HG03442 (cell line): ENCODE results near the gene RAB6B.

Experiments used
- ATAC-seq: cut with Tn5 transposase; IDR thresholded peaks from one replicate; pipeline ENCODE4 v1.9.1; 2021; ENCODE audit warnings: mild to moderate bottlenecking, moderate library complexity; ENCODE audit not compliant: unreplicated experiment

The RAB6B gene

DNA sequence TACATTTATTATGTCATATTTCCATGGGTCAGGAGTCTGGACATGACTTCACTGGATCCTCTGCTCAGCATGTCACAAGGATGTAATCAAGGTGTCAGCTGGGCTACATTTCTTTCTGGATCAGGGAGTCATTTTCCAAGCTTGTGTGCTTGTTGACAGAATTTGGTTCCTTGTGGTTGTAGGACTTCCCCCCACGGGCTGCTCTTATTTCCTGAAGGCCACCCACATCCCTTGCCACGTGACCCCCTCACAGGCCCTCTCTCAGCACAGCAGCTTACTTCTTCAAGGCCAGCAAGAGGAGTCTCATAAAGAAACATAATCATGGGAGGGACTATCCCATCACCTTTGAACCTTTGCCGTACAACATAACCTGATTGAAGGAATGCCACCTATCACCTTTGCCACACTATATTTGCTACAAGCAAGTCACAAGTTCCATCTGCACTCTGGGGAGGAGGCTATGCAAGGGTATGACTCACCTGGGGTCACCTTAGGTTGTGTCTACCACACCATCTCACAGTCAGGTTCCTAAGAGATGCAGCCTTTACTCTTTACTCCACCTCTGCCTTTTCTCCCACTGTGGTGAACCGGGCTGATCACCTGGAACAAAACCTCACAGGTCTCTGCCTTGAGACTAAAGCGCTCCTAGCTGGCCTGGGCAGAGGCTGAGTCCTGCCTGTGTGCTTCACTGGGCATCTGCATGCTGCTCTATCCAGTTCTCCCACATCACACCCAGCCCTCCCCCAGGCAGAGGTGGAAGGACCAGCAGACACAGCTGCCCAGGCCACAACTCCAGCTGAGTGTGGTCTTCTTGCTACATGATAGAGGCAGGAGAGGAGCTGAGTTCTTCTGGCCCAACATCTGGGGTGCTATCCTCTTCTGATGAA lies 13.5 kb downstream of the RAB6B start:
- ATAC-seq, result no peak

- no peak for ATAC-seq
Observed at GRCh38 chr3:133881492-133881891, 14.2 kb downstream of the RAB6B start.

GRCh38 chr3:133880886-133881455 lies 14.7 kb downstream of the RAB6B start:
- ATAC-seq, result no peak

DNA sequence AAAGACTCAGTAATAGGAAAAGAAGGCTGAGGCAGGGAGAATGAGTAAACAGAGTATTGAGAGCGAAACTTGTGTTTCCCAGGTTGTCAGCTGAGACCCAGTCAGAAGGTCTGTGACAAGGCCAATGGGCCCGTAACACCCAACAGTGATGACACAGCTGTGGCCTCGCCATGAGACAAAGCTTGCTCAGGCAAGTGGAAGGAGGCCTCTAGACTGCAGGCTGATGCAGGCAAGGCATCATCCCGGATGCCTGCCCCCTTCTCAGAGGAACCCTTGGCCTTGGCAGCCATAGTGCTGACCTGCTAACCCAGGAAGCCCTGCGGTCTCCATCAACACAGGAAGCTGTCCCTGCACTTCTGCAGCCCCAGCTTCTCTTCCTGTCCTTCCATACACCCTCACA lies 15.4 kb downstream of the RAB6B start:
- peak; percentile 61 for ATAC-seq

- ATAC-seq, result no peak
Observed at GRCh38 chr3:133878518-133878917, 17.2 kb downstream of the RAB6B start.

- ATAC-seq, result no peak
Observed at GRCh38 chr3:133877221-133877620, 18.5 kb downstream of the RAB6B start.

GRCh38 chr3:133874761-133875438 lies 20.8 kb downstream of the RAB6B start:
- no peak for ATAC-seq

DNA sequence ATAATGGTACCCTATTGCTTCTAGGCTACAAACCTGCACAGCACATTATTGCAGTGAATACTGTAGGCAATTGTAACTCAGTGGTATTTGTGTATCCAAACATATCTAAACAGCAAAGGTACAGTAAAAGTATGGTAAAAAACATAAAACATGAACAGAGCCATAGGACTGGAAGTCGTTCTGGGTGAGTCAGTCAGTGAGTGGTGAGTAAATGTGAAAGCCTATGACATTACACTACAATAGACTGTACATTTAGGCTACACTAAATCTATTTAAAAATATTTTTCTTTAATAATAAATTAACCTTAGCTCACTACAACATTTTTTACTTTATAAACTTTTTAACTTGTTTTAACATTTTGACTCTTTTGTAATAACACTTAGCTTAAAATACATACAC lies 21.3 kb downstream of the RAB6B start:
- ATAC-seq, result no peak

- ATAC-seq, result no peak
Observed at GRCh38 chr3:133872781-133873180, 22.9 kb downstream of the RAB6B start.

GRCh38 chr3:133872161-133872560 lies 23.5 kb downstream of the RAB6B start:
- ATAC-seq, result no peak

- ATAC-seq, result no peak
Observed at GRCh38 chr3:133871368-133872090, 24.2 kb downstream of the RAB6B start.

- ATAC-seq, result no peak
Observed at GRCh38 chr3:133870822-133871221, 24.9 kb downstream of the RAB6B start.

GRCh38 chr3:133869586-133869985 lies 26.1 kb downstream of the RAB6B start:
- ATAC-seq, result no peak

DNA sequence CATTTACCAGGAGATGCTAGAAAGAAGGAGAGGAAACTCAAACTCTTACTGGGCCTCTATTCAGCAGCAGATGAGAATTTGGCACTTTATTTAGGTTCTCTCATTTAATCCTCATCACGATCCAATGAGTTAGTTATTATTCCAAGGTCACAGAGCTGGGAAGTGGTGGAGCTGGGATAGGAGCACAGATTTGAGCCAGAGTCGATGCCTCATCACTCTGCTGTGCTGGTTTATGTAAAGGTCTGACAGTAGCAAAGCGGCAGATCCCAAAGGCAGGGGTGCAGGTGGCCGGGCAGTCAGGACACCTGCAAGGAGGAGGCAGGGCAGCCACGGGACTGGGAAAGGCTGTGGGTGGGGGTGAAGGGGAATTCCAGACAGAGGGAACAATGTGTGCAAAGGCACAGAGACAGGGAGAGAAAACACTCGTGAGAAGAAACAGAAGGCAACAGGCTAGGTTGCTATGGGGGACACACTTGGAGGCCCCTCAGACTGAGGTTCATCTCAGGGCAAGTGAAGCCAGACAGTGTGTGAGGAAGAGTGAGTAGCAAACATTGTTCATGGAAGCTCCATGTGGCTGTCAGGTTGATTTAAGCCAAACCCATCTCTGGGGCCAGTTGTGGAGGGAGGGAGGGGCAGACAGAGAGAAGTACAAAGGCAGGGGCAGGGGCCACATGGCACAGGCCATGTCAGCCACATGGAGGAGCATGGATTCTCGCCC lies 26.8 kb downstream of the RAB6B start:
- no peak for ATAC-seq

- ATAC-seq, result no peak
Observed at GRCh38 chr3:133868186-133868585, 27.5 kb downstream of the RAB6B start.

DNA sequence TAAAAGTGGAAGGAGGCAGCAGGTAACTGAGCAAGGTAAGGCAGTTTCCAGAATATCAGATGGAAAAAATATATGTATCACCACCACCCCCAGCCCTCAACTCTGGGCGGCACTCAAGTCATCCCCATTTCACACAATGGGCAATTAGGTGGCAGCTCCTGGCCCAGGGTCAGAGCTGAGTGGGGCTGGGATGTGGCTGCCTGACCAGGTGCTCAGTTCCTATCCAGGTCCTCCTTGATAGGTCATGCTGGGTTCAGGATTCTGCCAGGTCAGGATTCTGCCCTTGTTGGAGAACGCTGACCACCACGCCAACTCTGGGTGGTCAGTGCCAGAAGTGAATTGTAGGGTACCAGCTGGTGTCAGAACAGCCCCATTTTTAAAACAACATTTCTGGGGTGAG lies 29.5 kb downstream of the RAB6B start:
- no peak for ATAC-seq

GRCh38 chr3:133865136-133865855 lies 30.4 kb downstream of the RAB6B start:
- ATAC-seq, result no peak

DNA sequence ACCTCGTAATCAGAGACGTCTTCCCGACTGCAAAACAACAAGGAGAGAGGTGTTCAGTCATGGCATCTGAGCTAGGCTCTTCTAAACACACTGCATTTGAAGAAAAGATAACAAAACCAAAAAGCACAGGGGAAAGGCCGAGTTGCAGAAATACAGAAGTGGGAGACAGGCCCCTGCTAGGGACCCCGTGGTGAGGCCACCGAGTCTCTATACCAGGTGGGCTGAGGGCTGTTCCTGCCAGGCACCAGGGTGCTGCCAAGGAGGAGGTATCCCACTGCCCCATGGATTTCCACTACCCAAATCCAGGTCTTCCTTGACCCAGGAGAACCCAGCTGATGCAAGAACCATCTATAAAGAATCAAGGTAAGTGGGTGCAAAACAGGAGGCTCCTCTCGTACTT lies 31.1 kb downstream of the RAB6B start:
- ATAC-seq, result no peak

GRCh38 chr3:133863911-133864310 lies 31.8 kb downstream of the RAB6B start:
- no peak for ATAC-seq

DNA sequence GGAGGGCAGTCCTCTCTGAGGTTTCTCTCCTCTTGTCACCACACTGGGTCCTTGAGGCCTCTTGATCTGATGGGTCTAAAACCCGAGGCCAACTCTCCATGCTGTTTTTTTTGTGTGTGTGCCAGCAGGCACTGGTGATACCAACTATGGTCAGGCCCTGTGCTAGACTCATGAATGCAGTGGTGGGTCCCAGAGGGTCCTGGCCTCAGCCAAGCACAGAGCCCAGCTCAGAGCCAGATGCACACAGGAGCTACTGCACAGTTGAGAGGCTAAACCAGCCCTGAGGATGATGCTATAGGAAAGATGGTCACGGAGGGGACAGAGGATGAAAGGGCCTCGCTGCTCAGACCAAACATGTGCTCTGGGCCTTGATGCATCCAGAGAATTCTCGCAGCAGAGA lies 33.5 kb downstream of the RAB6B start:
- ATAC-seq, result no peak
